ENCODE results near the gene PTTG2.

DNA sequence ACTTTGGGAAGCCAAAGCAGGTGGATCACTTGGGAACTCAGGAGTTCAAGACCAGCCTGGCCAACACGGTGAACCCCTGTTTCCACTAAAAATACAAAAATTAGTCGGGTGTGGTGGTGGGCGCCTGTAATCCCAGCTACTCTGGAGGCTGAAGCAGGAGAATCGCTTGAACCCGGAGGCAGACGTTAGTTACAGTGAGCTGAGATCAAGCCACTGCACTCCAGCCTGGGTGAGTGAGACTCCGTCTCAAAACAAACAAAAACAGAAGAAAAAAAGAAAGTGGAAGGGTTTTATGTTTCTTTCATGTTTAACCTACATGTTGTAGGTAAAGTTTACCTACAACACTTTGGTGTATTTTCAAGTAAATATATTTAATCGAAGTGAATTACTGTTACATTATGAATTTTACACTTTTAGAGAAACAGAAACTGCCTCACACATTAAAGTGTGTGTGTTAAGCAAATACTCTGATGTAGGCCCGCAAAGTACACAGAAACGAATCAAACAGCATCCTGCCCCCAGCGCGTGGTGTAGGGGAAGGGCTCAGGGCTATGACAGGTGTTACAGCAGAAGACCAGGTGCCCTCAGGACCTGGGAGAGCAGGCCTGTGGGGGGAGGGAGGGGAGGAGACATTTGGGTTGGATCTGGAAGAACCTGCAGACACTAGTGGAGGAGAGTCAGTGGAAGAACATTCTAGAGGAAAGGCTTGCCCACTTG is 39.0 kb downstream of the PTTG2 start:
- TF ChIP-seq, protein P1, sequence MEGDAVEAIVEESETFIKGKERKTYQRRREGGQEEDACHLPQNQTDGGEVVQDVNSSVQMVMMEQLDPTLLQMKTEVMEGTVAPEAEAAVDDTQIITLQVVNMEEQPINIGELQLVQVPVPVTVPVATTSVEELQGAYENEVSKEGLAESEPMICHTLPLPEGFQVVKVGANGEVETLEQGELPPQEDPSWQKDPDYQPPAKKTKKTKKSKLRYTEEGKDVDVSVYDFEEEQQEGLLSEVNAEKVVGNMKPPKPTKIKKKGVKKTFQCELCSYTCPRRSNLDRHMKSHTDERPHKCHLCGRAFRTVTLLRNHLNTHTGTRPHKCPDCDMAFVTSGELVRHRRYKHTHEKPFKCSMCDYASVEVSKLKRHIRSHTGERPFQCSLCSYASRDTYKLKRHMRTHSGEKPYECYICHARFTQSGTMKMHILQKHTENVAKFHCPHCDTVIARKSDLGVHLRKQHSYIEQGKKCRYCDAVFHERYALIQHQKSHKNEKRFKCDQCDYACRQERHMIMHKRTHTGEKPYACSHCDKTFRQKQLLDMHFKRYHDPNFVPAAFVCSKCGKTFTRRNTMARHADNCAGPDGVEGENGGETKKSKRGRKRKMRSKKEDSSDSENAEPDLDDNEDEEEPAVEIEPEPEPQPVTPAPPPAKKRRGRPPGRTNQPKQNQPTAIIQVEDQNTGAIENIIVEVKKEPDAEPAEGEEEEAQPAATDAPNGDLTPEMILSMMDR (conservative IDR thresholded peaks at IDR 0.05; ENCODE audit: low read depth in 2 of 2), result no peak
- TF ChIP-seq, protein P2, sequence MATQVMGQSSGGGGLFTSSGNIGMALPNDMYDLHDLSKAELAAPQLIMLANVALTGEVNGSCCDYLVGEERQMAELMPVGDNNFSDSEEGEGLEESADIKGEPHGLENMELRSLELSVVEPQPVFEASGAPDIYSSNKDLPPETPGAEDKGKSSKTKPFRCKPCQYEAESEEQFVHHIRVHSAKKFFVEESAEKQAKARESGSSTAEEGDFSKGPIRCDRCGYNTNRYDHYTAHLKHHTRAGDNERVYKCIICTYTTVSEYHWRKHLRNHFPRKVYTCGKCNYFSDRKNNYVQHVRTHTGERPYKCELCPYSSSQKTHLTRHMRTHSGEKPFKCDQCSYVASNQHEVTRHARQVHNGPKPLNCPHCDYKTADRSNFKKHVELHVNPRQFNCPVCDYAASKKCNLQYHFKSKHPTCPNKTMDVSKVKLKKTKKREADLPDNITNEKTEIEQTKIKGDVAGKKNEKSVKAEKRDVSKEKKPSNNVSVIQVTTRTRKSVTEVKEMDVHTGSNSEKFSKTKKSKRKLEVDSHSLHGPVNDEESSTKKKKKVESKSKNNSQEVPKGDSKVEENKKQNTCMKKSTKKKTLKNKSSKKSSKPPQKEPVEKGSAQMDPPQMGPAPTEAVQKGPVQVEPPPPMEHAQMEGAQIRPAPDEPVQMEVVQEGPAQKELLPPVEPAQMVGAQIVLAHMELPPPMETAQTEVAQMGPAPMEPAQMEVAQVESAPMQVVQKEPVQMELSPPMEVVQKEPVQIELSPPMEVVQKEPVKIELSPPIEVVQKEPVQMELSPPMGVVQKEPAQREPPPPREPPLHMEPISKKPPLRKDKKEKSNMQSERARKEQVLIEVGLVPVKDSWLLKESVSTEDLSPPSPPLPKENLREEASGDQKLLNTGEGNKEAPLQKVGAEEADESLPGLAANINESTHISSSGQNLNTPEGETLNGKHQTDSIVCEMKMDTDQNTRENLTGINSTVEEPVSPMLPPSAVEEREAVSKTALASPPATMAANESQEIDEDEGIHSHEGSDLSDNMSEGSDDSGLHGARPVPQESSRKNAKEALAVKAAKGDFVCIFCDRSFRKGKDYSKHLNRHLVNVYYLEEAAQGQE (IDR thresholded peaks at IDR 0.05; ENCODE audit: unreplicated experiment), result peak; percentile 22
- no peak for TF ChIP-seq EZH2 (IDR thresholded peaks at IDR 0.05; ENCODE audit: low read depth, unreplicated experiment)
- no peak for TF ChIP-seq POLR2AphosphoS5 (IDR thresholded peaks at IDR 0.05; ENCODE audit: low read depth)
- no peak for TF ChIP-seq EZH2phosphoT487 (IDR thresholded peaks at IDR 0.05; ENCODE audit: unreplicated experiment)
- no peak for TF ChIP-seq STAT1 (IDR thresholded peaks at IDR 0.05; ENCODE audit: unreplicated experiment)
- no peak for TF ChIP-seq CREB1 (CRISPR knock-in tag; IDR thresholded peaks at IDR 0.05; ENCODE audit: low read depth)
